ENCODE results near the gene VIM.

- TF ChIP-seq, protein P1, sequence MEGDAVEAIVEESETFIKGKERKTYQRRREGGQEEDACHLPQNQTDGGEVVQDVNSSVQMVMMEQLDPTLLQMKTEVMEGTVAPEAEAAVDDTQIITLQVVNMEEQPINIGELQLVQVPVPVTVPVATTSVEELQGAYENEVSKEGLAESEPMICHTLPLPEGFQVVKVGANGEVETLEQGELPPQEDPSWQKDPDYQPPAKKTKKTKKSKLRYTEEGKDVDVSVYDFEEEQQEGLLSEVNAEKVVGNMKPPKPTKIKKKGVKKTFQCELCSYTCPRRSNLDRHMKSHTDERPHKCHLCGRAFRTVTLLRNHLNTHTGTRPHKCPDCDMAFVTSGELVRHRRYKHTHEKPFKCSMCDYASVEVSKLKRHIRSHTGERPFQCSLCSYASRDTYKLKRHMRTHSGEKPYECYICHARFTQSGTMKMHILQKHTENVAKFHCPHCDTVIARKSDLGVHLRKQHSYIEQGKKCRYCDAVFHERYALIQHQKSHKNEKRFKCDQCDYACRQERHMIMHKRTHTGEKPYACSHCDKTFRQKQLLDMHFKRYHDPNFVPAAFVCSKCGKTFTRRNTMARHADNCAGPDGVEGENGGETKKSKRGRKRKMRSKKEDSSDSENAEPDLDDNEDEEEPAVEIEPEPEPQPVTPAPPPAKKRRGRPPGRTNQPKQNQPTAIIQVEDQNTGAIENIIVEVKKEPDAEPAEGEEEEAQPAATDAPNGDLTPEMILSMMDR (IDR thresholded peaks at IDR 0.05; ENCODE audit: poor library complexity): no peak
- no peak for TF ChIP-seq EZH2 (IDR thresholded peaks at IDR 0.05; ENCODE audit: borderline replicate concordance)
Observed at GRCh38 chr10:17196045-17196444, 32.0 kb upstream of the VIM start.
